Stimulated activated CD4-positive, alpha-beta T cell treated with anti-CD3 and anti-CD28 coated beads, TNF-alpha, amount 100 ng/mL, for 1 hour (primary cell): ENCODE measurements around the gene EPO.
"Not testable (repeated sequence)": the region's sequence is repeated elsewhere in the genome, so short reads cannot be mapped to it uniquely, and the experiment has no call there.

Experiments
- DNase-seq, 3 donors: peaks; one replicate each; pipeline ENCODE4 v3.0.0-alpha.2; 2020; ENCODE audit warnings: low read depth in 3 of 3, low spot score in 1 of 3

EPO gene

DNA sequence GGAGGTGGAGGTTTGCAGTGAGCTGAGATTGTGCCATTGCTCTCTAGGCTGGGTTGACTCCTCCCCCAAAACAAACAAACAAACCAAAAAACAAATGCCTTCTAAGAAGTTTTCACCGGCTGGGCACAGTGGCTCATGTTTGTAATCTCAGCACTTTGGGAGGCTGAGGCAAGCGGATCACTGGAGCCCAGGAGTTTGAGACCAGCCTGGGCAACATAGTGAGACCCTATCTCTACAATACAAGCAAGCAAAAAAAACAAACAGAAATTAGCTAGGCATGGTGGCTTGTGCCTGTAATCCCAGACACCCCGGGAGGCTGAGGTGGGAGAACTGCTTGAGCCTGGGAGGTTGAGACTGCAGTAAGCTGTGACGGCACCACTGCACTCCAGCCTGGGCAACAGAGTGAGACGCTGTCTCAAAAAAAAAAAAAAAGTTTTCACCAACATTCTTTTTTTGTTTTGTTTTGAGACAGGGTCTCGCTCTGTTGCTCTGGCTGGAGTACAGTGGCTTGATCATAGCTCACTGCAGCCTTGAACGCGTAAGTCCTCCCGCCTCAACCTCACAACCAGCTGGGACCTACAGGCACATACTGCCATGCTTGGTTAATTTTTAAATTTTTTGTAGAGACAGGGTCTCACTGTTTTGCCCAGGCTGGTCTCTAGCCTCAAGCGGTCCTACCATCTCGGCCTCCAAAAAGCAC lies 11.8 kb downstream of the EPO start:
- DNase-seq = no peak

DNA sequence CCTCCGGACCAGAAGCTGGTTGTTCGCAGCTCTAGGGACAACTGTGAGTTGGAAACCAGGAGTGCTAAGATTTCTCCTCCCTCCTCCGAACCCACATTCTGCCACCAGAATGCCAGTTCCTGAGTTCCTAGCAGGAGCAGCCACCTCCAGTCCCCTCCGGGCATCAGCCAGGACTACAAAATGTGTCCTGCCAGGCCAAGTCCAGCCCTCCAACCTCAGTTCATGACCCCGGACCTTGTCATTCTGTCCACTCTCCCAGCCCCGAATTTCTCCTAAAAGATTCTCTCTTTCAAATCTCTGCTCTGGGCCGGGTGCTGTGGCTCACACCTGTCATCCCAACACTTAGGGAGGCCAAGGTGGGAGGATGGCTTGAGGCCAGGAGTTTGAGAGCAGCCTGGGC lies 15.5 kb downstream of the EPO start:
- DNase-seq = no peak

DNA sequence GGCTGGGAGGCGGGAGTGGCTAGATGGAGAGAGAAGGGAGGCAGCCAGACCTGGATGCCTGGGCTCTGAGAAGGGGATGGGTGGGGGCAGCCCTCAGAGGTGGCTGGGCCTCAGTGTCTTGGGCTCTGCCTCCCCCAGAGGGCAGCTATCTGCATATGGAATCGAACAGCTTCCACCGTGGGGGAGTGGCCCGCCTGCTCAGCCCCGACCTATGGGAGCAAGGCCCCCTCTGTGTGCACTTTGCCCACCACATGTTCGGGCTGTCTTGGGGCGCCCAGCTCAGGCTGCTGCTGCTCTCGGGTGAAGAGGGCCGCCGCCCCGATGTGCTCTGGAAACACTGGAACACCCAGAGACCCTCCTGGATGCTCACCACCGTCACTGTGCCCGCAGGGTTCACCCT lies 16.4 kb downstream of the EPO start:
- DNase-seq = no peak

DNA sequence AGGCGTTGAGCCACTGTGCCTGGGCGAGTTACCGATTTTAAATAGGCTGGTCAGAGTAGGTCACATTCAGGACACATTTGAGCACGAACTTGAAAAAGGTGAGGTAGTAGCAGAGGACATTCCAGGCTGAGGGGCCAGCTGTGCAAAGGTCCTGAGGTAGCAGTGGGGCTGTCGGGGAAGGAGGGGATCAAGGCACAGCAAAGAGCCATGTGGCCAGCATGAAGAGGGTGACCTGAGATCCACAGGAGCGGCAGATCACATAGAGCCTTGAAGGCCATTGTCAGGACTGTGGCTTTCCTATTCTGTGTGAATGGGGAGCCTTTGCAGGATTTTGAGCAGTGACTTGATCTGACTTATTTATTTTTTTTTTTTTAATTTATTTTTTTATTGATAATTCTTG lies 19.7 kb downstream of the EPO start:
- DNase-seq = no peak

DNA sequence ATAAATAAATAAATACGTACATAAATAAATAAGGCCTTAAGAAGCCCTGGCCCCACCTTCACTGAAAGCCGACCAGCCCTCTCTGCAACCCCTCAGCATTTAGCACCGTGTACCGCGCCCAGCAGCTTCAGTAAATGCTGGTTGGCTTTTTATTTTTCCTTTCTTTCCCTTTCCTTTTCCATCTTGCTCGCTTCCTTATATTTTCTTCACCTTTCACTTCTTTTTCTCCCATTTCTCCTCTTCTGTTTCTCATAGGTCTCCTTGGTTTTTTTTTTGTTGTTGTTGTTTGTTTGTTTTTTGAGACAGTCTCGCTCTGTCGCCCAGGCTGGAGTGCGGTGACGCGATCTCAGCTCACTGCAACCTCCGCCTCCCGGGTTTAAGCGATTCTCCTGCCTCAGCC lies 24.3 kb downstream of the EPO start:
- DNase-seq = no peak

DNA sequence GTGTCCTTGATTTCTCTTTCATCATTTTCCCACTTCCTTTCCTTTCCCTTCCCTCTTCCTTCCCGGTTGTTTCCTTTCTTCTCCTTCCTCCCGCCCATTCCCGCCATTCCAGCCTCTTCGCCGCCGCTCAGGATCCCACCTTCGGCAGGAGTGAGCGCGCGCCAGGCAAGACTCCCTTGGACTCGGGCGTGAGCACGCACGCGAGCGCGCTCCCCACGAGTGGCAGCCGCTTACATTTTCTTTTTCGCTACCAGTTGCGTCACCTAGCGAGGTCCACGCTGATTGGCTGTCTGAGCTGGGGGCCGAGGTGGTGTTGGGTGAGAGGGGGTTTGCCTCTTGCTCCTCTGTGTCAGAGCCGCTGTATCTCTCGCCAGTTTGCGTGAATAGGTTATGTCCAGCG lies 24.9 kb downstream of the EPO start:
- no peak for DNase-seq

DNA sequence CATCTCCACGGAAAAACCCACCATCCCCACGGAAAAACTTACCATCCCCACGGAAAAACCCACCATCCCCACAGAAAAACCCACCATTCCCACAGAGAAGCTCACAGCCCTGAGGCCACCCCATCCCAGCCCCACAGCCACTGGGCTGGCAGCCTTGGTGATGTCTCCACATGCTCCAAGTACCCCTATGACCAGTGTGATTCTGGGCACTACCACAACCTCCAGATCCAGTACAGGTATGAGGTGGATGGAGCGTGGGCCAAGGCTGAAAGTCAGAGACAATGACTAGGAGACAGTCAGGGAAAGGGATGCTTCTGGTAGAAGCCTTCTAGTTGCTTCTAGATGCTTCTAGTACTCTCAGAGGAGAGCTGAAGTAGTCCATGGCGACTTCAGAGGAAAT lies 32.7 kb downstream of the EPO start:
- DNase-seq = no peak

DNA sequence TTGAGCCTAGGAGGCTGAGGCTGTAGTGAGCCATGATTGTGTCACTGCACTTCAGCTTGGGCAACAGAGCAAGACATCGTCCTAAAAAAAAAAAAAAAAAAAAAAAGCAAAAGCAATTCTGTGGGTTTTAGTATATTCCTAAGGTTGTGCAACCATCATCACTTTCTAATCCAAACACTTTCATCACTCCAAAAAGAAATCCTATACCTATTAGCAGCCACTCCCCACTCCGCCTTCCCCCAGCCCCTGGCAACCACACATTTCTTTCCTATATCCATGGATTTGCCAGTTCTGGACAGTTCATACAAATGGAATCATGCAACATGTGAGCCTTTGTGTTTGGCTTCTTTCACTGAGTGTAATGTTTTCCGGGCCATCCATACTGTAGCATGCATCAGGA lies 33.5 kb downstream of the EPO start:
- no peak for DNase-seq

DNA sequence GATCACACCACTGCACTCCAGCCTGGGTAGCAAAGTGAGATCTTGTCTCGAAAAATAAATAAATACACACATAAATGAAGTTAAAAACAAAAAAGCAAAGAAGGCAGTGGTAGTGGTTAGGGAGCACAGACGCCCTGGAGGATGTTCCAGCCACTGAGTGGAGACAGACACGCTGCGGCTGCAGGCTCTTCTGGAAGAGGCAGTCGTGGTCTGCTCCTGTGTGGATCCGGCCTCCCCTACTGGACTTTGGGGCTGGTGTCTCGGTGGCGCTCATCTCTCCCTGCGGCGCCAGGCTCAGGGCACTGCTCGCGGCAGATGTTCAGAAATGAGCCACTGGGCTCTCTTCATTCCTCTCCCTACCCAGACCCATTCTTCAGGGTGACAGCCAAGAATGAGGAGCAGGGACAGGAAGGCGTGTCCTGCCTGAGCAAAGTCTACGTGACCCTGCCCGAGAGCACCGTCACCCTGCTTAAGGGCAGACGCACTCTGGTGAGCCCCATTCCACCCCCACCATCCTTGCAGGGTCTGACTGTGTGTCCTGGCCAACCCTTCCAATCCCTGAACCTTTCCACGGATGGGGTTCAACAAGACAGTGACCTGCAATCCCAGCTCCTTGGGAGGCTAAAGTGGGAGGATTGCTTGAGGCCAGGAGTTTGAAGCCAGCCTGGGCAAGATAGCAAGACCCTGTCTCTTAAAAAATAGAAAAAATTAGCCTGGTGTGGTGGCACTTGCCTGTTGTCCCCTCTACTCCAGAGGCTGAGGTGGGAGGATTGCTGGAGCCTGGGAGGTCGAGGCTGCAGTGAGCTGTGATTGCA lies 39.3 kb downstream of the EPO start:
- no peak for DNase-seq

DNA sequence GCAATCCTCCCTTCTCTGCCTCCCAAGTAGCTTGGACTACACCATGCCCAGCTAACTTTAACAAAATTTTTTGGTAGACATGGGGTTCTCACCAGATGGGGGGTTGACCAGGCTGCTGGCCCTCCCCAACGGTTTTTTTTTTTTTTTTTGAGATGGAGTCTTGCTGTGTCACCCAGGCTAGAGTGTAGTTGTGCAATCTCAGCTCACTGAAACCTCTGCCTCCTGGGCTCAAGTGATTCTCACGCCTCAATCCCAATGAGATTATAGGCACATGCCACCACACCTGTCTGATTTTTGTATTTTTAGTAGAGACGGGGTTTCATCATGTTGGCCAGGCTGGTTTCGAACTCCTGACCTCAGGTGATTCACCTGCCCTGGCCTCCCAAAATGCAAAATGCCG lies 42.6 kb downstream of the EPO start:
- DNase-seq = not testable (repeated sequence)

DNA sequence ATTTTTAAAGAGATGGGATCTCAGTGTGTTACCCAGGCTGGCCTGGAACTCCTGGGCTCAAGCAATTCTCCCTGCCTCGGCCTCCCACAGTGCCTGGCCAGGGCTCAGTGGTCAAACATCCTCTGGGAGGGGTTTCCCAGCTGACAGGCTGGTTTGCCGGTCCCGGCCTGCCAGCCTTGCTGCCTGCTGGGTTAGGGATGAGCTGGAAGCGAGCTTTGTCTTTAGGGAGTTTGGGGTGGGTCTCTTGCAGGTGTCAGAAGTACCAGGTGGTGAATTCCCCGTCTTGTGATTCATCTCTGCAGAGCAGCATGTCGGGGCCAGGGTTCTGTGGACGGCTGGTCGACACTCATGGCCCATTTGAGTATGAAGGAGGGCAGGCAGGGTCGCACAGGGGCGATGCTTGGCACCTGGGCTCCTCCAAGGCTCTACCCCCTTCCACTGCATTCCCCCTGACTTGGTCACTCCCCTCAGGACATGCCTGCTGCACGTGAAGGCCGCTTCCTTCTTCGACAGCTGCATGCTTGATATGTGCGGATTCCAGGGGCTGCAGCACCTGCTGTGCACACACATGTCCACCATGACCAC lies 43.4 kb downstream of the EPO start:
- no peak for DNase-seq

DNA sequence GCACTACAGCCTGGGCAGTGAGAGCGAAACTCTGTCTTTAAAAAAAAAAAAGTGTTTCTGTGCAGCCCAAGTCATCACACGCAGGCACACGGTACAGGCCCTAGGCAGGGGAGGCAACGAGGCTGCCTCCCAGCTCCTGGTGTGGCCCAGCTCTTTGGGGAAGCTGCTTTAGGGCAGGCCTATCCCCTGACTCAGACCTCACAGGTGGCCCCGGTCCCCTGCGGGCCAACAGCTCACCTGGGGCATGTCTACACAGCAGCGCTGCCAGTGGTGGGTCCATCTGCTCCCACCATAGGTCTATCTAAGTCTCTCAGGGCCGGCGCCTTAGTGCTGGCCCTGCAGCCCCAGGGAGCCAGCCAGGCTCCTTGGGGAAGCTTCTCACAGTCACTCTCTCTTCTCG lies 44.6 kb downstream of the EPO start:
- DNase-seq = no peak

DNA sequence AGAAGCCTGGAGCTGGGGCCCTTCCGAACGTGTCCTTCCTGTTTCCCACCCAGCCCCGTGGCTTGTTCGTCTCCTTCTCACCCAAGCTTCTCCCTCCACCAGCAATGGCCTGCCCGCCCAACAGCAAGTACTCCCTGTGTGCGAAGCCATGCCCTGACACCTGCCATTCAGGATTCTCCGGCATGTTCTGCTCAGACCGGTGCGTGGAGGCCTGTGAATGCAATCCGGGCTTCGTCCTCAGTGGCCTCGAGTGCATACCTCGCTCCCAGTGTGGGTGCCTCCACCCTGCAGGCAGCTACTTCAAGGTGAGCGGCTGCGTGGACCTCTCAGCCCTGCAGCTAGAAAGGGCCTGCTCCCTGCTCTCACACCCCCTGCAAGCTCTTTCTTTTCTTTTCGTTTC lies 45.0 kb downstream of the EPO start:
- no peak for DNase-seq

DNA sequence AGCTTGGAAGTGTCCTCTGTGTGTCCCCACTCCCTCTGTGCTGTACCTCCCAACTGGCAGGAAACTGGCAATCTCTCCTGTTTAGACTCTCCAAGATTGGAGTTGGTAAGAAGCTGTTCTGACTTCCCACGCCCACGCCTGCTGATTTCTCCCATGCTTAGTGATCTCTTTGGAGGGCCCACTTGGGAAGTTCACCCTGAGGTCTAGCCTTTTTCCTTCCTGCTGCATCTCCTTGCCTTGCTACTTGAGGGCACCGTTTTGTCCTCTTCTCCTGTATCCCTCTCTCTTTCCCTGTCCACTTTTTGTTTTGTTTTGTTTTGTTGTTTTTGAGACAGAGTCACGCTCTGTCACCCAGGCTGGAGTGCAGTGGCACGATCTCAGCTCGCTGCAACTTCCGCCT lies 48.5 kb downstream of the EPO start:
- no peak for DNase-seq
